ENCODE results near the gene CORO7. TPM values are rescaled to one million over a fixed set of nuclear protein-coding genes. Genes with fewer than 3 reads are reported as not detected.

Gene CORO7
- total RNA-seq, 4 donors from 2014 or later, result 5.7 to 15.3 (median 7.2) TPM

DNA sequence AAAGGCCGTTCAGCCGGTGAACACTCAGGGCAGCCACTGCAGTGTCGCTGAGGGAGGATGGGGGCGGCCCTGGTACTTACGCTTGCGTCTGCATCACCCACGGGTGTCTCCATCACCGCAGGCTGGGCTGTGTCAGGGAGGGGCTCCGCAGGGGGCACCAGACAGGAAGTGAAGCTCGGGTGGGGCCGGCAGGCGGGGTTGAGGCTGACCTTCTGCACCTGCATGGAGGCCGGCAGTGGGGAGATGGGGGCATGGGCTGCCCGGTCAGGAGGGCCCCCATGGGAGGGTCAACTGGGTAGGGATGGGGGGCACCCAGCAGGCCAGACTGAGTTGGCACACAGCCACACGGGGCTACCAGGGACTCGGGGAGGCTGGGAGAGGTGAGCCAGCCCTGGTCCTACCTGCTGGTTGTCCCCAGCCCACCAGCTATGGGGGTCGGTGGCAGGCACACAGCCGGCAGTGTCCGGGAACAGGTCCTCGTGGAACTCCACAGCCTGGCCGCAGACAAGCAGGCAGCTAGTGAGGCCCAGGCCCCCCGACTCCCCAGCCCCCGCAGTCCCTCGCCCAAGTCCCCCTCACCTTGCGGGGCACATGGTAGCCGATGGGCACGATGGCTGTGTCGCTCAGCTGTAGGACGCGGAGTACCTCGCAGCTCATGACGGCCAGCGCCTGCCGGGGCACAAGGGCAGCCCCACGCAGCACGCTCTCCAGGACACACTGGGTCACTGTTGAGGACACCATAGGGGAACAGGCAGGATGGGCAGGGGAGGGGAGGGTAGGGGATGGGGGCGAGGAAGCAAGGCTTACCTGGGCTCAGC, 52.0 kb downstream of the CORO7 start:
- DNase-seq, result no peak
- no peaks in the 10 kb centered on the region for H3K9me3 ChIP-seq
- no peak for ATAC-seq
- no peak overlapping the region for H3K4me3 ChIP-seq
- H3K36me3 ChIP-seq, result peaks cover 0 to 7% of the 10 kb centered on the region in 2 donors
- in situ Hi-C loops (cut with MboI; ENCODE audit: low sequenced_read_pairs in 4 of 4), result loop anchor here in 2 of 4 donors (5.0 kb wide), 1 partner anchor 33 kb away; no protein-coding TSS in a partner anchor
- intact Hi-C loops (cut with DNase I; ENCODE audit: low total_unique reads), result no loop called here
- no peaks in the 10 kb centered on the region for H3K27me3 ChIP-seq
- no peak overlapping the region for H3K27ac ChIP-seq
- H3K4me1 ChIP-seq, result no peaks in the 10 kb centered on the region
- TF ChIP-seq CTCF (IDR thresholded peaks at IDR 0.05 in 4 of 5, conservative IDR thresholded peaks at IDR 0.05 in 1 of 5), result no peak
- TF ChIP-seq POLR2A (IDR thresholded peaks at IDR 0.05), result no peak

- ATAC-seq (no peak), DNase-seq (no peak)
- intact Hi-C loops (cut with DNase I; ENCODE audit: low total_unique reads) (no loop called here), in situ Hi-C loops (cut with MboI; ENCODE audit: low sequenced_read_pairs in 4 of 4) (loop anchor here in 2 of 4 donors (5.0 kb wide), 1 partner anchor 35 kb away; no protein-coding TSS in a partner anchor)
- no peak for TF ChIP-seq POLR2A (IDR thresholded peaks at IDR 0.05)
- no peak for TF ChIP-seq CTCF (IDR thresholded peaks at IDR 0.05 in 4 of 5, conservative IDR thresholded peaks at IDR 0.05 in 1 of 5)
- no peaks in the 10 kb centered on the region for H3K9me3 ChIP-seq
- H3K36me3 ChIP-seq, result peaks cover 0 to 7% of the 10 kb centered on the region in 2 donors
- no peaks in the 10 kb centered on the region for H3K27me3 ChIP-seq
- H3K27ac ChIP-seq, result no peak overlapping the region
- no peak overlapping the region for H3K4me3 ChIP-seq
- no peaks in the 10 kb centered on the region for H3K4me1 ChIP-seq
Measured at GRCh38 chr16:4362476-4363135, 53.8 kb downstream of the CORO7 start.

DNA sequence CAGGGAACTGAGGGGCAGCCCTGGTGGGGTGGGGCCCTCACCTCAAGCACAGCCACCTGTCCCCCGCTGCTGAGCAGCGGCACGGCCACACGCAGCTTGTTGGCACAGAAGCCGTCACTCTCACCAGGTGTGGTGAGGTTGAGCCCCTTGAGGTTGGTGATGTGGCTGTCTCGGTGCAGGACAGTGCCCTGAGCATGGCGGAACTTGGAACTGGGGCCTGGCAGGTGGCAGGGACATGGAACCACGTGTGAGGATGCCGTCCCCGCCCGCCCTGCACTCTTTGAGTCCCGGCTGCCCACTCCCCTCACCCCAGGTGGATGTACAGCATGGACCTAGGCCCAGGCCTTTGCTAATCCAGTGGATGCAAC, 54.5 kb downstream of the CORO7 start:
- in situ Hi-C loops (cut with MboI; ENCODE audit: low sequenced_read_pairs in 4 of 4), result loop anchor here in 2 of 4 donors (5.0 kb wide), 1 partner anchor 35 kb away; no protein-coding TSS in a partner anchor
- no peak for ATAC-seq
- no peak for DNase-seq

More for the DNA sequence above, 54.5 kb downstream of the CORO7 start:
- Histone ChIP-seq H3K4me1 (no peaks in the 10 kb centered on the region), H3K9me3 (no peaks in the 10 kb centered on the region), H3K27me3 (no peaks in the 10 kb centered on the region), H3K4me3 (no peak overlapping the region), H3K36me3 (peaks cover 0 to 7% of the 10 kb centered on the region in 2 donors), H3K27ac (no peak overlapping the region)
- intact Hi-C loops (cut with DNase I; ENCODE audit: low total_unique reads), result no loop called here
- TF ChIP-seq CTCF (IDR thresholded peaks at IDR 0.05 in 4 of 5, conservative IDR thresholded peaks at IDR 0.05 in 1 of 5), result no peak
- TF ChIP-seq POLR2A (IDR thresholded peaks at IDR 0.05), result no peak
